HEK293T (cell line): ENCODE data around the gene SHISA9.

ENCODE experiments used
- CTCF ChIA-PET: fragments of 350-600 bp; formaldehyde crosslinking; extraction: SDS; loops from one replicate; lab custom pipeline; 2021; ENCODE audit warnings: antibody characterized with exemption, inconsistent platforms; lab: Yijun Ruan, JAX
- POLR2A ChIA-PET: fragments of 350-600 bp; formaldehyde crosslinking; extraction: SDS; loops from one replicate; lab custom pipeline; 2020; ENCODE audit warnings: antibody characterized with exemption, inconsistent platforms; lab: Yijun Ruan, JAX
- DNase-seq: peaks from one replicate; pipeline ENCODE4 v3.0.0; 2012; ENCODE audit warnings: mixed read lengths; ENCODE audit errors: extremely low spot score
- ARNT ChIP-seq: fragments of 450-650 bp; IDR thresholded peaks from 2 replicates; pipeline ENCODE4 v1.6.1; 2017; ENCODE audit warnings: mild to moderate bottlenecking
- BHLHE40 ChIP-seq: fragments of 450-650 bp; IDR thresholded peaks from 2 replicates; pipeline ENCODE4 v1.6.1; 2016; ENCODE audit warnings: mild to moderate bottlenecking, moderate library complexity, borderline replicate concordance
- CTBP1 ChIP-seq: fragments of 450-650 bp; IDR thresholded peaks from 2 replicates; pipeline ENCODE4 v1.6.1; 2016; ENCODE audit warnings: borderline replicate concordance
- ELF4 ChIP-seq: fragments of 450-650 bp; IDR thresholded peaks from 2 replicates; pipeline ENCODE4 v1.6.1; 2017; ENCODE audit warnings: antibody characterized with exemption
- FOXA1 ChIP-seq: fragments of 450-650 bp; IDR thresholded peaks from 2 replicates; pipeline ENCODE4 v1.6.1; 2016; ENCODE audit warnings: mild to moderate bottlenecking
- FOXK2 ChIP-seq: fragments of 450-650 bp; IDR thresholded peaks from 2 replicates; pipeline ENCODE4 v1.6.1; 2016; ENCODE audit warnings: mild to moderate bottlenecking
- FOXM1 ChIP-seq: fragments of 450-650 bp; IDR thresholded peaks from 2 replicates; pipeline ENCODE4 v1.6.1; 2017; ENCODE audit warnings: mild to moderate bottlenecking, borderline replicate concordance
- HDGF ChIP-seq: fragments of 450-650 bp; IDR thresholded peaks from 2 replicates; pipeline ENCODE4 v1.6.1; 2017; ENCODE audit warnings: antibody characterized with exemption, borderline replicate concordance
- L3MBTL2 ChIP-seq: fragments of 450-650 bp; conservative IDR thresholded peaks from 2 replicates; pipeline ENCODE4 v1.6.1; 2016; ENCODE audit warnings: mild to moderate bottlenecking
- LEF1 ChIP-seq: fragments of 450-650 bp; IDR thresholded peaks from 2 replicates; pipeline ENCODE4 v1.6.1; 2017; ENCODE audit warnings: mild to moderate bottlenecking, borderline replicate concordance
- NFRKB ChIP-seq: fragments of 450-650 bp; IDR thresholded peaks from 2 replicates; pipeline ENCODE4 v1.6.1; 2016; ENCODE audit warnings: mild to moderate bottlenecking, moderate library complexity
- PKNOX1 ChIP-seq: fragments of 450-650 bp; IDR thresholded peaks from 2 replicates; pipeline ENCODE4 v1.6.1; 2016
- SP1 ChIP-seq: fragments of 450-650 bp; IDR thresholded peaks from 2 replicates; pipeline ENCODE4 v1.6.1; 2017
- SUZ12 ChIP-seq: fragments of 450-650 bp; IDR thresholded peaks from 2 replicates; pipeline ENCODE4 v1.6.1; 2016; ENCODE audit warnings: mild to moderate bottlenecking
- TARDBP ChIP-seq: fragments of 450-650 bp; IDR thresholded peaks from 2 replicates; pipeline ENCODE4 v1.6.1; 2016
- ZNF384 ChIP-seq: fragments of 450-650 bp; IDR thresholded peaks from 2 replicates; pipeline ENCODE4 v1.6.1; 2016

Gene SHISA9

GRCh38 chr16:13171313-13171712, 269.9 kb downstream of the SHISA9 start:
- ChIA-PET POLR2A (no interaction called here), CTCF (no interaction called here)
- TF ChIP-seq PKNOX1 (no peak), NFRKB (no peak), SUZ12 (no peak), SP1 (no peak), CTBP1 (no peak), FOXA1 (no peak), TARDBP (no peak), HDGF (no peak), FOXM1 (no peak), ZNF384 (no peak), ARNT (no peak), LEF1 (no peak), L3MBTL2 (no peak)
- no peak for DNase-seq

GRCh38 chr16:13176711-13177110, 275.3 kb downstream of the SHISA9 start:
- TF ChIP-seq HDGF (no peak), CTBP1 (no peak), SUZ12 (no peak), ELF4 (no peak), FOXK2 (no peak), BHLHE40 (no peak)
- no peak for DNase-seq
- ChIA-PET POLR2A (no interaction called here), CTCF (no interaction called here)

- CTCF ChIA-PET = no interaction called here
- no peak for TF ChIP-seq NFRKB
- no peak for TF ChIP-seq ELF4
- no peak for TF ChIP-seq LEF1
- TF ChIP-seq FOXA1 = no peak
- no peak for TF ChIP-seq SUZ12
- TF ChIP-seq TARDBP = no peak
- DNase-seq = no peak
- POLR2A ChIA-PET = no interaction called here
Measured at GRCh38 chr16:13178318-13178717, 276.9 kb downstream of the SHISA9 start.

GRCh38 chr16:13181432-13181831, 280.0 kb downstream of the SHISA9 start:
- TF ChIP-seq FOXM1 (no peak), HDGF (no peak), ZNF384 (no peak), ELF4 (no peak), ARNT (no peak), PKNOX1 (no peak), L3MBTL2 (no peak), TARDBP (no peak), BHLHE40 (no peak), LEF1 (no peak)
- ChIA-PET POLR2A (no interaction called here), CTCF (no interaction called here)
- no peak for DNase-seq

GRCh38 chr16:13186813-13187212, 285.4 kb downstream of the SHISA9 start:
- no peak for DNase-seq
- POLR2A ChIA-PET = no interaction called here
- CTCF ChIA-PET = no interaction called here
- TF ChIP-seq PKNOX1 = no peak

GRCh38 chr16:13189250-13189649, 287.9 kb downstream of the SHISA9 start:
- TF ChIP-seq FOXK2 = no peak
- no peak for TF ChIP-seq FOXM1
- no peak for TF ChIP-seq FOXA1
- no peak for TF ChIP-seq BHLHE40
- no peak for TF ChIP-seq SUZ12
- no peak for TF ChIP-seq NFRKB
- no peak for TF ChIP-seq L3MBTL2
- no peak for TF ChIP-seq ELF4
- TF ChIP-seq PKNOX1 = no peak
- no peak for TF ChIP-seq LEF1
- TF ChIP-seq ARNT = no peak
- no peak for TF ChIP-seq ZNF384
- TF ChIP-seq HDGF = no peak
- ChIA-PET CTCF (no interaction called here), POLR2A (no interaction called here)
- DNase-seq = no peak

GRCh38 chr16:13193721-13194120, 292.3 kb downstream of the SHISA9 start:
- DNase-seq = no peak
- ChIA-PET POLR2A (no interaction called here), CTCF (no interaction called here)
- no peak for TF ChIP-seq ARNT
- no peak for TF ChIP-seq L3MBTL2
- no peak for TF ChIP-seq CTBP1
- TF ChIP-seq SP1 = no peak
- no peak for TF ChIP-seq FOXA1
- no peak for TF ChIP-seq TARDBP
- no peak for TF ChIP-seq BHLHE40
- TF ChIP-seq LEF1 = no peak
- TF ChIP-seq NFRKB = no peak
- no peak for TF ChIP-seq PKNOX1
- TF ChIP-seq ZNF384 = no peak
- TF ChIP-seq FOXM1 = no peak
- TF ChIP-seq FOXK2 = no peak
- TF ChIP-seq SUZ12 = no peak
- TF ChIP-seq HDGF = no peak
- no peak for TF ChIP-seq ELF4
